Measurements from ENCODE around the gene MIER3. TPM values are rescaled to one million over a fixed set of nuclear protein-coding genes. Genes with fewer than 3 reads are reported as not detected.

The MIER3 gene
- total and polyA plus RNA-seq, 2 of the 13 experiments (the other 11 are each of a cell fraction or from before 2014, with no cell fraction given) = 14.6 to 38.8 TPM

- no peak for TF ChIP-seq GATAD1 (CRISPR knock-in tag; IDR thresholded peaks at IDR 0.05)
- no peak for TF ChIP-seq ZNF776 (CRISPR knock-in tag; IDR thresholded peaks at IDR 0.05)
- TF ChIP-seq FOSL1 (CRISPR knock-in tag; IDR thresholded peaks at IDR 0.05; ENCODE audit: borderline replicate concordance) = no peak
- no peak for TF ChIP-seq EHMT2 (IDR thresholded peaks at IDR 0.05; ENCODE audit: borderline replicate concordance, low read depth, low read length)
- TF ChIP-seq, protein P1, sequence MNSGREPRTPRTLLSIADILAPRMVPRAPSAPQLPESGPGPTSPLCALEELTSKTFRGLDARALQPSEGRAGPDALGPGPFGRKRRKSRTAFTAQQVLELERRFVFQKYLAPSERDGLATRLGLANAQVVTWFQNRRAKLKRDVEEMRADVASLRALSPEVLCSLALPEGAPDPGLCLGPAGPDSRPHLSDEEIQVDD (CRISPR knock-in tag; IDR thresholded peaks at IDR 0.05; ENCODE audit: borderline replicate concordance) = no peak
- TF ChIP-seq ZKSCAN5 (CRISPR knock-in tag; IDR thresholded peaks at IDR 0.05) = no peak
- no peak for TF ChIP-seq TAF15 (IDR thresholded peaks at IDR 0.05; ENCODE audit: low read depth, low read length, poor library complexity, severe bottlenecking)
- TF ChIP-seq KLF6 (CRISPR knock-in tag; IDR thresholded peaks at IDR 0.05) = no peak; the same call in 1 of the 2 replicates
- no peak for TF ChIP-seq ZHX1 (CRISPR knock-in tag; IDR thresholded peaks at IDR 0.05; ENCODE audit: low read depth)
- no peak for TF ChIP-seq ZNF879 (CRISPR knock-in tag; IDR thresholded peaks at IDR 0.05)
- TF ChIP-seq, protein P2, sequence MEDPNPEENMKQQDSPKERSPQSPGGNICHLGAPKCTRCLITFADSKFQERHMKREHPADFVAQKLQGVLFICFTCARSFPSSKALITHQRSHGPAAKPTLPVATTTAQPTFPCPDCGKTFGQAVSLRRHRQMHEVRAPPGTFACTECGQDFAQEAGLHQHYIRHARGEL (CRISPR knock-in tag; IDR thresholded peaks at IDR 0.05) = no peak
- no peak for TF ChIP-seq SALL1 (CRISPR knock-in tag; IDR thresholded peaks at IDR 0.05)
- TF ChIP-seq, protein P3, sequence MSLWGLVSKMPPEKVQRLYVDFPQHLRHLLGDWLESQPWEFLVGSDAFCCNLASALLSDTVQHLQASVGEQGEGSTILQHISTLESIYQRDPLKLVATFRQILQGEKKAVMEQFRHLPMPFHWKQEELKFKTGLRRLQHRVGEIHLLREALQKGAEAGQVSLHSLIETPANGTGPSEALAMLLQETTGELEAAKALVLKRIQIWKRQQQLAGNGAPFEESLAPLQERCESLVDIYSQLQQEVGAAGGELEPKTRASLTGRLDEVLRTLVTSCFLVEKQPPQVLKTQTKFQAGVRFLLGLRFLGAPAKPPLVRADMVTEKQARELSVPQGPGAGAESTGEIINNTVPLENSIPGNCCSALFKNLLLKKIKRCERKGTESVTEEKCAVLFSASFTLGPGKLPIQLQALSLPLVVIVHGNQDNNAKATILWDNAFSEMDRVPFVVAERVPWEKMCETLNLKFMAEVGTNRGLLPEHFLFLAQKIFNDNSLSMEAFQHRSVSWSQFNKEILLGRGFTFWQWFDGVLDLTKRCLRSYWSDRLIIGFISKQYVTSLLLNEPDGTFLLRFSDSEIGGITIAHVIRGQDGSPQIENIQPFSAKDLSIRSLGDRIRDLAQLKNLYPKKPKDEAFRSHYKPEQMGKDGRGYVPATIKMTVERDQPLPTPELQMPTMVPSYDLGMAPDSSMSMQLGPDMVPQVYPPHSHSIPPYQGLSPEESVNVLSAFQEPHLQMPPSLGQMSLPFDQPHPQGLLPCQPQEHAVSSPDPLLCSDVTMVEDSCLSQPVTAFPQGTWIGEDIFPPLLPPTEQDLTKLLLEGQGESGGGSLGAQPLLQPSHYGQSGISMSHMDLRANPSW (CRISPR knock-in tag; IDR thresholded peaks at IDR 0.05; ENCODE audit: borderline replicate concordance) = 0 out of 2 replicates have a peak, but pooled peaks have one; percentile 27
- no peak for TF ChIP-seq SOX13 (IDR thresholded peaks at IDR 0.05)
- 0 out of 4 replicates have a peak, but pooled peaks of 1 of the 2 experiments have one; percentile 4 for TF ChIP-seq SOX13 (CRISPR knock-in tag; conservative IDR thresholded peaks at IDR 0.05 in 1 of 2, IDR thresholded peaks at IDR 0.05 in 1 of 2)
- TF ChIP-seq MXD3 (CRISPR knock-in tag; IDR thresholded peaks at IDR 0.05) = no peak
- no peak for TF ChIP-seq ZNF607 (CRISPR knock-in tag; IDR thresholded peaks at IDR 0.05; ENCODE audit: borderline replicate concordance)
- no peak for TF ChIP-seq ZNF780A (CRISPR knock-in tag; IDR thresholded peaks at IDR 0.05)
- no peak for TF ChIP-seq ZNF790 (CRISPR knock-in tag; IDR thresholded peaks at IDR 0.05; ENCODE audit: borderline replicate concordance)
- no peak for TF ChIP-seq HNRNPLL (IDR thresholded peaks at IDR 0.05; ENCODE audit: low read depth, low read length, poor library complexity, severe bottlenecking)
- TF ChIP-seq ZNF224 (CRISPR knock-in tag; IDR thresholded peaks at IDR 0.05) = no peak
- TF ChIP-seq CHD2 (IDR thresholded peaks at IDR 0.05; ENCODE audit: low read depth, low read length) = no peak
Measured at GRCh38 chr5:56908942-56909293, 43.0 kb downstream of the MIER3 start (continued).
